HCT116 (cell line): ENCODE data around the gene RAB5A.

Experiments
- EGR1 ChIP-seq: IDR thresholded peaks from 2 replicates; pipeline ENCODE4 v1.6.1; 2012; ENCODE audit warnings: low read depth
- ELF1 ChIP-seq: IDR thresholded peaks from 2 replicates; pipeline ENCODE4 v1.6.1; 2012; ENCODE audit warnings: low read depth, borderline replicate concordance
- EZH2 ChIP-seq: fragments of 200-600 bp; sonication (generic); IDR thresholded peaks from 2 replicates; pipeline ENCODE4 v1.6.1; 2017; ENCODE audit warnings: antibody characterized with exemption, mixed run types
- EZH2phosphoT487 ChIP-seq: fragments of 200-600 bp; IDR thresholded peaks from 2 replicates; pipeline ENCODE4 v1.6.1; 2018; ENCODE audit warnings: antibody characterized with exemption, borderline replicate concordance
- JUND ChIP-seq: IDR thresholded peaks from 2 replicates; pipeline ENCODE4 v1.6.1; 2012
- MAX ChIP-seq: IDR thresholded peaks from 2 replicates; pipeline ENCODE4 v1.6.1; 2012
- POLR2AphosphoS5 ChIP-seq: IDR thresholded peaks from 2 replicates; pipeline ENCODE4 v1.6.1; 2011; ENCODE audit warnings: mild to moderate bottlenecking, low read depth, low read length, moderate library complexity
- RAD21 ChIP-seq: IDR thresholded peaks from 2 replicates; pipeline ENCODE4 v1.6.1; 2012; ENCODE audit warnings: low read depth, mild to moderate bottlenecking
- SIN3A ChIP-seq: IDR thresholded peaks from 2 replicates; pipeline ENCODE4 v1.6.1; 2012; ENCODE audit warnings: low read depth
- TF ChIP-seq, protein P1 (sequence below), 3 experiments: fragments of 200-600 bp in 1 of 3; sonication (generic) in 1 of 3; IDR thresholded peaks in 2 of 3; conservative IDR thresholded peaks in 1 of 3; 2 replicates each; pipeline ENCODE4 v1.5.1; 2012 to 2017; ENCODE audit warnings: low read depth in 2 of 3, low read length in 2 of 3, antibody characterized with exemption in 1 of 3, borderline replicate concordance in 1 of 3, control low read depth in 1 of 3, mild to moderate bottlenecking in 1 of 3, mixed read lengths in 1 of 3, mixed run types in 1 of 3, moderate library complexity in 1 of 3; ENCODE audit not compliant: insufficient read depth in 1 of 3

GRCh38 chr3:19959505-19959904, 12.6 kb downstream of the RAB5A start:
- TF ChIP-seq EZH2 (no peak), POLR2AphosphoS5 (no peak), EZH2phosphoT487 (no peak), ELF1 (no peak), RAD21 (no peak), SIN3A (no peak), MAX (no peak), JUND (no peak), EGR1 (no peak)
- TF ChIP-seq, protein P1, sequence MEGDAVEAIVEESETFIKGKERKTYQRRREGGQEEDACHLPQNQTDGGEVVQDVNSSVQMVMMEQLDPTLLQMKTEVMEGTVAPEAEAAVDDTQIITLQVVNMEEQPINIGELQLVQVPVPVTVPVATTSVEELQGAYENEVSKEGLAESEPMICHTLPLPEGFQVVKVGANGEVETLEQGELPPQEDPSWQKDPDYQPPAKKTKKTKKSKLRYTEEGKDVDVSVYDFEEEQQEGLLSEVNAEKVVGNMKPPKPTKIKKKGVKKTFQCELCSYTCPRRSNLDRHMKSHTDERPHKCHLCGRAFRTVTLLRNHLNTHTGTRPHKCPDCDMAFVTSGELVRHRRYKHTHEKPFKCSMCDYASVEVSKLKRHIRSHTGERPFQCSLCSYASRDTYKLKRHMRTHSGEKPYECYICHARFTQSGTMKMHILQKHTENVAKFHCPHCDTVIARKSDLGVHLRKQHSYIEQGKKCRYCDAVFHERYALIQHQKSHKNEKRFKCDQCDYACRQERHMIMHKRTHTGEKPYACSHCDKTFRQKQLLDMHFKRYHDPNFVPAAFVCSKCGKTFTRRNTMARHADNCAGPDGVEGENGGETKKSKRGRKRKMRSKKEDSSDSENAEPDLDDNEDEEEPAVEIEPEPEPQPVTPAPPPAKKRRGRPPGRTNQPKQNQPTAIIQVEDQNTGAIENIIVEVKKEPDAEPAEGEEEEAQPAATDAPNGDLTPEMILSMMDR (IDR thresholded peaks at IDR 0.05 in 2 of 3, conservative IDR thresholded peaks at IDR 0.05 in 1 of 3; ENCODE audit: borderline replicate concordance in 1 of 3, insufficient read depth in 1 of 3, low read depth in 2 of 3, low read length in 2 of 3) = no peak
